Right lobe of liver (tissue), 4 donors: ENCODE measurements around the gene THEM4.
"Not testable (repeated sequence)": the region's sequence is repeated elsewhere in the genome, so short reads cannot be mapped to it uniquely, and the experiment has no call there.

Experiments used
- CTCF ChIP-seq, 4 donors: fragments of 200-600 bp in 3 of 4; fragments of 450-650 bp in 1 of 4; IDR thresholded peaks; one replicate each; pipeline versions ENCODE4 v1.5.1 to v1.8.0; 2016 to 2022; ENCODE audit warnings: antibody characterized with exemption in 4 of 4, mild to moderate bottlenecking in 2 of 4
- POLR2A ChIP-seq: fragments of 450-650 bp; IDR thresholded peaks from one replicate; pipeline ENCODE4 v1.6.1; 2017; ENCODE audit warnings: antibody characterized with exemption, mild to moderate bottlenecking
- donor health status: DM: no; HTN: no; CAD: no.
- donor health status: DM: no; HTN: no; CAD: no.
- donor health status: DM: no; HTN: yes; CAD: no.

- TF ChIP-seq POLR2A; CTCF (IDR thresholded peaks at IDR 0.05): not testable (repeated sequence)
Observed at GRCh38 chr1:151900804-151901203, 8.5 kb downstream of the THEM4 start.
